ENCODE measurements around the gene STRA6.

GRCh38 chr15:74156678-74157411 lies 45.7 kb downstream of the STRA6 start:
- TF ChIP-seq CTCF (IDR thresholded peaks at IDR 0.05; ENCODE audit: borderline replicate concordance, extremely low read depth, low read length, poor library complexity, severe bottlenecking) (no peak), EZH2 (IDR thresholded peaks at IDR 0.05; ENCODE audit: borderline replicate concordance, low read depth, low read length, severe bottlenecking) (no peak)

Measured in DND-41 (cell line).